PC-9 (cell line): ENCODE data around the gene TTC7B.

Source experiments
- EZH2 ChIP-seq: fragments of 200-600 bp; sonication (generic); IDR thresholded peaks from 2 replicates; pipeline ENCODE4 v1.8.0; 2017; ENCODE audit warnings: antibody characterized with exemption, low read depth
- TF ChIP-seq, protein P1 (sequence below): fragments of 200-600 bp; sonication (generic); conservative IDR thresholded peaks from 2 replicates; pipeline ENCODE4 v1.6.1; 2017; ENCODE audit warnings: mixed run types, antibody characterized with exemption, mild to moderate bottlenecking, moderate library complexity

DNA sequence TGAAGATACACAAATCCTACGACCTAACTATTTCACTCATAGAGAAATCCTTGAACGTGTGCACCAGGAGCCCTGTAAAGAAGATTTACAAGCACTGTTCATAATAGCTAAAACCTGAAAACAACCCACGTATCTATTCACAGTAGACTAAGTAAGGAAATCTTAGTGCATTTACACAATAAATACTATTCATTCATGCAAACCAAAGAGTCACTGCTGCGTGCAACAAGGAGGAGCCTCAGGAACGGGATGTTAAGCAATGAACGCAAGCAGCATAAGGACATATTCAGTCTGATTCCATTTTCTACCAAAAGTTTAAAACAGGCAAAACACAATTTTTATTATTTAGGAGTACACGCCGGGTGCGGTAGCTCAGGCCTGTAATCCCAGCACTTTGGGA is 176.6 kb downstream of the TTC7B start:
- TF ChIP-seq, protein P1, sequence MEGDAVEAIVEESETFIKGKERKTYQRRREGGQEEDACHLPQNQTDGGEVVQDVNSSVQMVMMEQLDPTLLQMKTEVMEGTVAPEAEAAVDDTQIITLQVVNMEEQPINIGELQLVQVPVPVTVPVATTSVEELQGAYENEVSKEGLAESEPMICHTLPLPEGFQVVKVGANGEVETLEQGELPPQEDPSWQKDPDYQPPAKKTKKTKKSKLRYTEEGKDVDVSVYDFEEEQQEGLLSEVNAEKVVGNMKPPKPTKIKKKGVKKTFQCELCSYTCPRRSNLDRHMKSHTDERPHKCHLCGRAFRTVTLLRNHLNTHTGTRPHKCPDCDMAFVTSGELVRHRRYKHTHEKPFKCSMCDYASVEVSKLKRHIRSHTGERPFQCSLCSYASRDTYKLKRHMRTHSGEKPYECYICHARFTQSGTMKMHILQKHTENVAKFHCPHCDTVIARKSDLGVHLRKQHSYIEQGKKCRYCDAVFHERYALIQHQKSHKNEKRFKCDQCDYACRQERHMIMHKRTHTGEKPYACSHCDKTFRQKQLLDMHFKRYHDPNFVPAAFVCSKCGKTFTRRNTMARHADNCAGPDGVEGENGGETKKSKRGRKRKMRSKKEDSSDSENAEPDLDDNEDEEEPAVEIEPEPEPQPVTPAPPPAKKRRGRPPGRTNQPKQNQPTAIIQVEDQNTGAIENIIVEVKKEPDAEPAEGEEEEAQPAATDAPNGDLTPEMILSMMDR, result no peak
- TF ChIP-seq EZH2, result no peak
